LNCaP clone FGC (cell line): ENCODE data around the gene AKIRIN2.
"Not testable (repeated sequence)": the region's sequence is repeated elsewhere in the genome, so short reads cannot be mapped to it uniquely, and the experiment has no call there.

Source experiments
- DNase-seq: peaks from one replicate; pipeline ENCODE4 v3.0.0-alpha.2; 2011; ENCODE audit warnings: low read depth
- H3K4me3 ChIP-seq: 2 replicates; pipeline ENCODE4 v1.5.1; 2011; ENCODE audit warnings: mild to moderate bottlenecking, low read depth, low read length, control low read depth
- CTCF ChIP-seq: IDR thresholded peaks from 2 replicates; pipeline ENCODE4 v1.5.1; 2012; ENCODE audit warnings: mild to moderate bottlenecking; ENCODE audit not compliant: control insufficient read depth, insufficient read depth; ENCODE audit errors: extremely low read depth

Gene AKIRIN2

GRCh38 chr6:87702589-87702945 is 534 bp upstream of the AKIRIN2 start:
- no peak for TF ChIP-seq CTCF
- DNase-seq: no peak
- H3K4me3 ChIP-seq: peak overlapping the region; percentile 72

GRCh38 chr6:87701344-87701675 is 723 bp downstream of the AKIRIN2 start:
- no peak for TF ChIP-seq CTCF
- H3K4me3 ChIP-seq: peak overlapping the region; percentile 72
- DNase-seq: no peak

GRCh38 chr6:87700397-87701343 is 1.4 kb downstream of the AKIRIN2 start:
- DNase-seq: no peak
- H3K4me3 ChIP-seq: peak overlapping the region; percentile 72
- TF ChIP-seq CTCF: no peak

- no peak for TF ChIP-seq CTCF
- peak overlapping the region; percentile 72; the same call in 1 of the 2 replicates for H3K4me3 ChIP-seq
- no peak for DNase-seq
These were observed 2.5 kb downstream of the AKIRIN2 start for GRCh38 chr6:87699576-87699975.

GRCh38 chr6:87698547-87699006 is 3.5 kb downstream of the AKIRIN2 start:
- no peak for TF ChIP-seq CTCF
- DNase-seq: no peak
- peak overlapping the region; percentile 33 for H3K4me3 ChIP-seq

- no peak for DNase-seq
- TF ChIP-seq CTCF: no peak
- peak overlapping the region; percentile 33 for H3K4me3 ChIP-seq
These were observed 4.2 kb downstream of the AKIRIN2 start for GRCh38 chr6:87697581-87698546.

GRCh38 chr6:87696817-87697216 is 5.2 kb downstream of the AKIRIN2 start:
- not testable (repeated sequence) for DNase-seq, H3K4me3 ChIP-seq
